HepG2 (cell line): ENCODE measurements around the gene NPBWR2. TPM values are rescaled to one million over a fixed set of nuclear protein-coding genes. Genes with fewer than 3 reads are reported as not detected.
A peak's percentile ranks its signal among the peaks of the same experiment; 100 is the strongest.

ENCODE experiments used
- BHLHE40 ChIP-seq: IDR thresholded peaks from 2 replicates; pipeline ENCODE4 v1.6.1; 2011; ENCODE audit warnings: low read length, improper control_type of control experiment
- CCAR2 ChIP-seq: fragments of 200-400 bp; formaldehyde crosslinking; optimal IDR thresholded peaks from 2 replicates; pipeline ENCODE3; 2018; ENCODE audit warnings: low read depth, mild to moderate bottlenecking, low read length, moderate library complexity
- ETV6 ChIP-seq: sonication (generic); formaldehyde crosslinking; conservative IDR thresholded peaks from 2 replicates; pipeline ENCODE4 v1.4.0; 2020; ENCODE audit warnings: missing genetic modification reagents
- FOXK2 ChIP-seq: fragments of 450-650 bp; IDR thresholded peaks from 2 replicates; pipeline ENCODE4 v1.6.1; 2016
- KMT2A ChIP-seq: sonication (generic); formaldehyde crosslinking; IDR thresholded peaks from 2 replicates; pipeline ENCODE4 v1.4.0; 2020; ENCODE audit warnings: missing genetic modification reagents
- MED1 ChIP-seq: sonication (generic); formaldehyde crosslinking; IDR thresholded peaks from 2 replicates; pipeline ENCODE4 v1.4.0; 2020; ENCODE audit warnings: missing genetic modification reagents
- MYC ChIP-seq: sonication (generic); formaldehyde crosslinking; IDR thresholded peaks from 2 replicates; pipeline ENCODE4 v1.9.0; 2021; ENCODE audit warnings: missing genetic modification reagents, borderline replicate concordance
- NR2C2 ChIP-seq: sonication (generic); formaldehyde crosslinking; IDR thresholded peaks from 2 replicates; pipeline ENCODE4 v1.4.0; 2020; ENCODE audit warnings: missing genetic modification reagents, mild to moderate bottlenecking, moderate library complexity, borderline replicate concordance
- PHF21A ChIP-seq: sonication (generic); formaldehyde crosslinking; IDR thresholded peaks from 2 replicates; pipeline ENCODE4 v1.5.0; 2020; ENCODE audit warnings: mild to moderate bottlenecking, missing genetic modification reagents
- RAD51 ChIP-seq: fragments of 450-650 bp; IDR thresholded peaks from 2 replicates; pipeline ENCODE4 v1.6.1; 2016; ENCODE audit warnings: borderline replicate concordance
- TEAD2 ChIP-seq: sonication (generic); formaldehyde crosslinking; IDR thresholded peaks from 2 replicates; pipeline ENCODE4 v1.9.0; 2021; ENCODE audit warnings: missing genetic modification reagents
- YY1 ChIP-seq: IDR thresholded peaks from 2 replicates; pipeline ENCODE4 v1.6.1; 2011; ENCODE audit warnings: low read length, low read depth, moderate library complexity, mild to moderate bottlenecking; ENCODE audit not compliant: insufficient read depth, insufficient replicate concordance
- ZIK1 ChIP-seq: sonication (generic); formaldehyde crosslinking; IDR thresholded peaks from 2 replicates; pipeline ENCODE4 v1.5.0; 2020; ENCODE audit warnings: mild to moderate bottlenecking, low read depth, missing genetic modification reagents, borderline replicate concordance
- ZNF142 ChIP-seq: sonication (generic); formaldehyde crosslinking; IDR thresholded peaks from 2 replicates; pipeline ENCODE4 v1.4.0; 2020; ENCODE audit warnings: missing genetic modification reagents
- ZNF234 ChIP-seq: sonication (generic); formaldehyde crosslinking; conservative IDR thresholded peaks from 2 replicates; pipeline ENCODE4 v1.5.1; 2020; ENCODE audit warnings: mild to moderate bottlenecking, missing genetic modification reagents
- ZNF331 ChIP-seq: sonication (generic); formaldehyde crosslinking; IDR thresholded peaks from 2 replicates; pipeline ENCODE4 v1.4.0; 2020; ENCODE audit warnings: missing genetic modification reagents
- ZNF335 ChIP-seq: sonication (generic); formaldehyde crosslinking; IDR thresholded peaks from 2 replicates; pipeline ENCODE4 v1.4.0; 2020; ENCODE audit warnings: missing genetic modification reagents
- ZNF430 ChIP-seq: sonication (generic); formaldehyde crosslinking; IDR thresholded peaks from 2 replicates; pipeline ENCODE4 v1.9.0; 2021; ENCODE audit warnings: mild to moderate bottlenecking, missing genetic modification reagents
- ZNF607 ChIP-seq: sonication (generic); formaldehyde crosslinking; IDR thresholded peaks from 2 replicates; pipeline ENCODE4 v1.5.1; 2020; ENCODE audit warnings: missing genetic modification reagents, mild to moderate bottlenecking, borderline replicate concordance
- ZNF773 ChIP-seq: sonication (generic); formaldehyde crosslinking; IDR thresholded peaks from 2 replicates; pipeline ENCODE4 v1.4.0; 2020; ENCODE audit warnings: missing genetic modification reagents, borderline replicate concordance
- polyA plus RNA-seq, 8 experiments: library from polyadenylated mRNA; depleted of rRNA in 3 of 8; stranded (reverse) in 7 of 8; unstranded in 1 of 8; fragments of >200 nt; fragmentation: Illumina TruSeq in 4 of 8; extraction: Trizol in 4 of 8; gene quantifications; 2 replicates each; pipeline versions ENCODE4 v1.2.1 to v1.2.3, GENCODE V29; 2011 to 2016; ENCODE audit warnings: low read depth in 4 of 8, missing spikeins in 1 of 8, mixed read lengths in 1 of 8; ENCODE audit not compliant: insufficient read depth in 1 of 8
- total RNA-seq, 5 experiments: library from RNA; depleted of rRNA; stranded (reverse); fragments of >200 nt; fragmentation: Illumina TruSeq; extraction: Trizol; gene quantifications; 2 replicates each; pipeline ENCODE4 v1.2.3, GENCODE V29; 2016; ENCODE audit warnings: low read depth in 1 of 5
- TF ChIP-seq, protein P1 (sequence below): sonication (generic); formaldehyde crosslinking; IDR thresholded peaks from 2 replicates; pipeline ENCODE4 v1.5.0; 2020; ENCODE audit warnings: mild to moderate bottlenecking, missing genetic modification reagents, moderate library complexity
- TF ChIP-seq, protein P2 (sequence below): sonication (generic); formaldehyde crosslinking; IDR thresholded peaks from 2 replicates; pipeline ENCODE4 v1.5.1; 2020; ENCODE audit warnings: missing genetic modification reagents, mild to moderate bottlenecking, borderline replicate concordance

NPBWR2 gene
- total and polyA plus RNA-seq, 2 of the 13 experiments (the other 11 are each of a cell fraction or from before 2014, with no cell fraction given) = not detected

DNA sequence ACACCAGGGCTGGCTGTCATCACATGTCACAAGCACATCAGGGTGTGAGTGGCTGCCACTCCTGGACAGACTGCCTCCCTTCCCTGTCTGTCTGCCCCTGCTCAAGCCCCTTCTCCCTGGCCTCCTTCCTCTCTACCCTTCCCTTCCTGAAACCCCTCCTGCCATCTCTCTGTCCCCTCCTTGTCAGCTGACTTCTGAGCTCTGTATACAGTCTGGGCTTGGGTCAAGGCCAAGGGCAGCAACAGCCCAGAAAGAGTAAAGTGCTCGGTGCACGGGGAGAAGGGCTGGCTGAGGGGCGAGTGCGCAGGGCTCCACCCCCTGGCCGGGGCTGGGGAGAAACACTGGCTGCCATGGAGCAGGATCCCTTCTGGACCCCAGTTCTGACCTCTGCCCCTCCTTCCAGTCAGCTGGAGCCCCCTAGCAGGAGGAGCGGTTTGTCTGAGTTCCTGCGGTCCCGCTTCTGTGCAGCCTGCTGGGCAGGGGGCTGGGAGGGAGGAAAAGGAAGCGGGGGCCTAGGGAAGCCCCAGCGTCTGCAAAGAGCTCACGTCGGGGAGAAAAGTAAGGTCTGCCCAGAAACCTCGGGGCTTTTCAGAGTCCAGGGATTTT, 25.1 kb downstream of the NPBWR2 start (continued):
- TF ChIP-seq ZNF142 (CRISPR knock-in tag) (no peak), MYC (CRISPR knock-in tag) (peak; percentile 30; the same call in 1 of the 2 replicates), KMT2A (no peak), MED1 (CRISPR knock-in tag) (peak; percentile 40; the same call in 1 of the 2 replicates), ZNF234 (CRISPR knock-in tag) (no peak), ZNF773 (no peak), FOXK2 (no peak), RAD51 (no peak), ZNF335 (CRISPR knock-in tag) (0 out of 2 replicates have a peak, but pooled peaks have one; percentile 53), ZIK1 (CRISPR knock-in tag) (0 out of 2 replicates have a peak, but pooled peaks have one; percentile 16), BHLHE40 (0 out of 2 replicates have a peak, but pooled peaks have one; percentile 45), ZNF607 (CRISPR knock-in tag) (no peak), ZNF331 (0 out of 2 replicates have a peak, but pooled peaks have one; percentile 48), CCAR2 (no peak), PHF21A (0 out of 2 replicates have a peak, but pooled peaks have one; percentile 17), YY1 (no peak), ZNF430 (CRISPR knock-in tag) (no peak; the same call in 1 of the 2 replicates), TEAD2 (no peak), ETV6 (0 out of 2 replicates have a peak, but pooled peaks have one; percentile 49), NR2C2 (CRISPR knock-in tag) (peak; percentile 39; the same call in 1 of the 2 replicates)
- TF ChIP-seq, protein P1, sequence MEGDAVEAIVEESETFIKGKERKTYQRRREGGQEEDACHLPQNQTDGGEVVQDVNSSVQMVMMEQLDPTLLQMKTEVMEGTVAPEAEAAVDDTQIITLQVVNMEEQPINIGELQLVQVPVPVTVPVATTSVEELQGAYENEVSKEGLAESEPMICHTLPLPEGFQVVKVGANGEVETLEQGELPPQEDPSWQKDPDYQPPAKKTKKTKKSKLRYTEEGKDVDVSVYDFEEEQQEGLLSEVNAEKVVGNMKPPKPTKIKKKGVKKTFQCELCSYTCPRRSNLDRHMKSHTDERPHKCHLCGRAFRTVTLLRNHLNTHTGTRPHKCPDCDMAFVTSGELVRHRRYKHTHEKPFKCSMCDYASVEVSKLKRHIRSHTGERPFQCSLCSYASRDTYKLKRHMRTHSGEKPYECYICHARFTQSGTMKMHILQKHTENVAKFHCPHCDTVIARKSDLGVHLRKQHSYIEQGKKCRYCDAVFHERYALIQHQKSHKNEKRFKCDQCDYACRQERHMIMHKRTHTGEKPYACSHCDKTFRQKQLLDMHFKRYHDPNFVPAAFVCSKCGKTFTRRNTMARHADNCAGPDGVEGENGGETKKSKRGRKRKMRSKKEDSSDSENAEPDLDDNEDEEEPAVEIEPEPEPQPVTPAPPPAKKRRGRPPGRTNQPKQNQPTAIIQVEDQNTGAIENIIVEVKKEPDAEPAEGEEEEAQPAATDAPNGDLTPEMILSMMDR (CRISPR knock-in tag) = peak; percentile 59
- TF ChIP-seq, protein P2, sequence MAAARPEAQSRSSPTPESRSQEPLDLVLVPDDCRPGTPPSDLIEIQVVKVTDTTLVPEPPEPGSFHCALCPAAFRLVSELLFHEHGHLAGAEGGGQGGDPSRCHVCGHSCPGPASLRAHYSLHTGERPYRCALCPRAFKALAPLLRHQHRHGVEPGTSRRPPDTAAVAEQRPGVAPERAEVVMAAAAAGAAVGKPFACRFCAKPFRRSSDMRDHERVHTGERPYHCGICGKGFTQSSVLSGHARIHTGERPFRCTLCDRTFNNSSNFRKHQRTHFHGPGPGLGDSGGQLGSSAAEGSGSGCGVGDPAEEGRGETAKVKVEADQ (CRISPR knock-in tag) = no peak
